ENCODE results near the gene SPACA6.

- TF ChIP-seq CHD4 (IDR thresholded peaks at IDR 0.05; ENCODE audit: insufficient read depth, insufficient replicate concordance, low read depth, low read length, poor library complexity, severe bottlenecking) (no peak), ZNF707 (CRISPR knock-in tag; conservative IDR thresholded peaks at IDR 0.05) (no peak), POLR2A (conservative IDR thresholded peaks at IDR 0.05) (no peak), ERF (CRISPR knock-in tag; IDR thresholded peaks at IDR 0.05) (no peak), SIN3A (IDR thresholded peaks at IDR 0.05; ENCODE audit: borderline replicate concordance in 2 of 2, control insufficient read depth in 1 of 2, low read depth in 2 of 2, low read length in 2 of 2) (no peak), ZNF274 (IDR thresholded peaks at IDR 0.05; ENCODE audit: borderline replicate concordance, low read depth, low read length) (no peak), TEAD4 (IDR thresholded peaks at IDR 0.05; ENCODE audit: low read length) (no peak), TEAD4 (CRISPR knock-in tag; IDR thresholded peaks at IDR 0.05; ENCODE audit: borderline replicate concordance) (no peak), USF1 (CRISPR knock-in tag; IDR thresholded peaks at IDR 0.05) (no peak), CTCF (IDR thresholded peaks at IDR 0.05 in 2 of 3, conservative IDR thresholded peaks at IDR 0.05 in 1 of 3; ENCODE audit: insufficient read depth in 2 of 3, low read depth in 1 of 3, low read length in 3 of 3) (no peak)
Observed at GRCh38 chr19:51724543-51724942, 31.4 kb downstream of the SPACA6 start.
